ENCODE results near the gene GFRA1.

GFRA1 gene

GRCh38 chr10:116272440-116273283 lies at the start of gene GFRA1:
Gene GFRA1 (minus strand): TSS chr10:116273206. CDS start chr10:116272029, 1,177 bp downstream.
- DNase-seq: no peak

GRCh38 chr10:116316503-116316902 lies 43.5 kb upstream of the GFRA1 start:
- DNase-seq: peak; percentile 5

GRCh38 chr10:116312548-116312947 lies 39.5 kb upstream of the GFRA1 start:
- DNase-seq: no peak

- DNase-seq: no peak
These were observed 38.9 kb upstream of the GFRA1 start for GRCh38 chr10:116311706-116312490.

- no peak for DNase-seq
These were observed 38.0 kb upstream of the GFRA1 start for GRCh38 chr10:116311016-116311415.

- DNase-seq: no peak
These were observed 34.4 kb upstream of the GFRA1 start for GRCh38 chr10:116307455-116307854.

GRCh38 chr10:116306847-116307246 lies 33.8 kb upstream of the GFRA1 start:
- no peak for DNase-seq

- no peak for DNase-seq
These were observed 31.9 kb upstream of the GFRA1 start for GRCh38 chr10:116304923-116305322.

GRCh38 chr10:116300542-116300941 lies 27.5 kb upstream of the GFRA1 start:
- DNase-seq: no peak

- no peak for DNase-seq
These were observed 25.6 kb upstream of the GFRA1 start for GRCh38 chr10:116298586-116298985.

- DNase-seq: no peak
These were observed 23.3 kb upstream of the GFRA1 start for GRCh38 chr10:116296291-116296721.

- no peak for DNase-seq
These were observed 19.5 kb upstream of the GFRA1 start for GRCh38 chr10:116292493-116292892.

GRCh38 chr10:116289652-116290051 lies 16.6 kb upstream of the GFRA1 start:
- DNase-seq: no peak

GRCh38 chr10:116287906-116288501 lies 15.0 kb upstream of the GFRA1 start:
- DNase-seq: peak; percentile 43

- DNase-seq: no peak
These were observed 13.7 kb upstream of the GFRA1 start for GRCh38 chr10:116286626-116287200.

- DNase-seq: no peak
These were observed 8.8 kb upstream of the GFRA1 start for GRCh38 chr10:116281775-116282174.

GRCh38 chr10:116278846-116279245 lies 5.8 kb upstream of the GFRA1 start:
- DNase-seq: no peak

GRCh38 chr10:116276981-116277380 lies 4.0 kb upstream of the GFRA1 start:
- no peak for DNase-seq

GRCh38 chr10:116274064-116274904 lies 1.3 kb upstream of the GFRA1 start:
- no peak for DNase-seq

- peak; percentile 38 for DNase-seq
These were observed 1.2 kb downstream of the GFRA1 start for GRCh38 chr10:116271593-116272439.
